ENCODE results near the gene SERF1B.
"Not testable (repeated sequence)": the region's sequence is repeated elsewhere in the genome, so short reads cannot be mapped to it uniquely, and the experiment has no call there.

SERF1B gene

GRCh38 chr5:70025106-70025844 is at the start of gene SERF1B:
Gene SERF1B (plus strand): TSS chr5:70025251. CDS start chr5:70025452, 201 bp downstream.
- DNase-seq (ENCODE audit: low read depth in 2 of 2), result not testable (repeated sequence)

- DNase-seq (ENCODE audit: low read depth in 2 of 2), result not testable (repeated sequence)
Observed at GRCh38 chr5:69991713-69992112, 33.3 kb upstream of the SERF1B start.

- not testable (repeated sequence) for DNase-seq (ENCODE audit: low read depth in 2 of 2)
Observed at GRCh38 chr5:69995535-69995934, 29.5 kb upstream of the SERF1B start.

GRCh38 chr5:70020660-70021059 is 4.4 kb upstream of the SERF1B start:
- not testable (repeated sequence) for DNase-seq (ENCODE audit: low read depth in 2 of 2)

GRCh38 chr5:70025845-70026145 is 744 bp downstream of the SERF1B start:
- DNase-seq (ENCODE audit: low read depth in 2 of 2), result not testable (repeated sequence)

- DNase-seq (ENCODE audit: low read depth in 2 of 2), result not testable (repeated sequence)
Observed at GRCh38 chr5:70031204-70031603, 6.2 kb downstream of the SERF1B start.

- not testable (repeated sequence) for DNase-seq (ENCODE audit: low read depth in 2 of 2)
Observed at GRCh38 chr5:70041411-70041810, 16.4 kb downstream of the SERF1B start.

GRCh38 chr5:70049790-70050142 is 24.7 kb downstream of the SERF1B start:
- not testable (repeated sequence) for DNase-seq (ENCODE audit: low read depth in 2 of 2)

GRCh38 chr5:70056289-70056942 is 31.4 kb downstream of the SERF1B start:
- not testable (repeated sequence) for DNase-seq (ENCODE audit: low read depth in 2 of 2)

GRCh38 chr5:70057140-70057539 is 32.1 kb downstream of the SERF1B start:
- DNase-seq (ENCODE audit: low read depth in 2 of 2), result not testable (repeated sequence)

- DNase-seq (ENCODE audit: low read depth in 2 of 2), result not testable (repeated sequence)
Observed at GRCh38 chr5:70077632-70078031, 52.6 kb downstream of the SERF1B start.

- not testable (repeated sequence) for DNase-seq (ENCODE audit: low read depth in 2 of 2)
Observed at GRCh38 chr5:70088907-70089464, 63.9 kb downstream of the SERF1B start.

- DNase-seq (ENCODE audit: low read depth in 2 of 2), result not testable (repeated sequence)
Observed at GRCh38 chr5:70091776-70092175, 66.7 kb downstream of the SERF1B start.

Data from stimulated activated CD8-positive, alpha-beta memory T cell treated with anti-CD3 and anti-CD28 coated beads, Interleukin-7, amount 100 ng/mL, for 1 hour (primary cell).